Hematopoietic multipotent progenitor cell treated with erythropoietin and hydrocortisone succinate and interleukin-3 and kit ligand, for 17 days (in vitro differentiated cells): ENCODE data around the gene ZNF536.
"Not testable (repeated sequence)": the region's sequence is repeated elsewhere in the genome, so short reads cannot be mapped to it uniquely, and the experiment has no call there.

Experiments
- DNase-seq: peaks from one replicate; pipeline ENCODE4 v3.0.0-alpha.2; 2015; ENCODE audit warnings: low spot score

The ZNF536 gene

GRCh38 chr19:30341611-30342201, 30.5 kb upstream of the ZNF536 start:
- no peak for DNase-seq

- no peak for DNase-seq
These were observed 29.3 kb upstream of the ZNF536 start for GRCh38 chr19:30342901-30343300.

- DNase-seq = no peak
These were observed 27.4 kb upstream of the ZNF536 start for GRCh38 chr19:30344446-30345425.

GRCh38 chr19:30345686-30346085, 26.5 kb upstream of the ZNF536 start:
- no peak for DNase-seq

- DNase-seq = not testable (repeated sequence)
These were observed 25.7 kb upstream of the ZNF536 start for GRCh38 chr19:30346468-30346867.

GRCh38 chr19:30349131-30349730, 23.0 kb upstream of the ZNF536 start:
- DNase-seq = no peak

GRCh38 chr19:30350692-30351663, 21.2 kb upstream of the ZNF536 start:
- DNase-seq = no peak

- no peak for DNase-seq
These were observed 20.4 kb upstream of the ZNF536 start for GRCh38 chr19:30351774-30352173.

- DNase-seq = no peak
These were observed 18.7 kb upstream of the ZNF536 start for GRCh38 chr19:30353394-30353945.

GRCh38 chr19:30355586-30355985, 16.6 kb upstream of the ZNF536 start:
- DNase-seq = no peak

- DNase-seq = no peak
These were observed 15.1 kb upstream of the ZNF536 start for GRCh38 chr19:30356951-30357579.

GRCh38 chr19:30357580-30357954, 14.6 kb upstream of the ZNF536 start:
- DNase-seq = no peak

- DNase-seq = no peak
These were observed 13.9 kb upstream of the ZNF536 start for GRCh38 chr19:30358319-30358718.

- no peak for DNase-seq
These were observed 13.2 kb upstream of the ZNF536 start for GRCh38 chr19:30358821-30359580.

GRCh38 chr19:30359936-30360335, 12.2 kb upstream of the ZNF536 start:
- no peak for DNase-seq

- DNase-seq = no peak
These were observed 11.6 kb upstream of the ZNF536 start for GRCh38 chr19:30360376-30361106.

GRCh38 chr19:30361107-30361447, 11.1 kb upstream of the ZNF536 start:
- DNase-seq = no peak

- DNase-seq = no peak
These were observed 10.5 kb upstream of the ZNF536 start for GRCh38 chr19:30361721-30362120.

GRCh38 chr19:30362156-30362754, 9.9 kb upstream of the ZNF536 start:
- DNase-seq = no peak
